Heart right ventricle (tissue), 16 donors: ENCODE results near the gene SOX30. TPM values are rescaled to one million over a fixed set of nuclear protein-coding genes. Genes with fewer than 3 reads are reported as not detected.

Source experiments
- ATAC-seq, 8 donors: fragments of 200-7000 bp; cut with Tn5 transposase; one replicate each; pipeline ENCODE4 v1.9.1; 2020; ENCODE audit warnings: mild to moderate bottlenecking in 8 of 8, moderate library complexity in 8 of 8, moderate number of reproducible peaks in 1 of 8
- DNase-seq, 2 donors: peaks; one replicate each; pipeline ENCODE4 v3.0.0-alpha.2; 2020
- H3K27ac ChIP-seq, 10 donors: fragments of 200-600 bp; sonication (generic) in 2 of 10; one replicate each; pipeline versions ENCODE4 v1.5.0 to v1.8.0; 2020 to 2022; ENCODE audit warnings: mild to moderate bottlenecking in 3 of 10
- H3K27me3 ChIP-seq, 7 donors: fragments of 200-600 bp; one replicate each; pipeline ENCODE4 v1.8.0; 2021 to 2022; ENCODE audit warnings: mild to moderate bottlenecking in 2 of 7
- H3K36me3 ChIP-seq, 9 donors: fragments of 200-600 bp; sonication (generic) in 1 of 9; one replicate each; pipeline versions ENCODE4 v1.5.0 to v1.8.0; 2020 to 2022; ENCODE audit warnings: mild to moderate bottlenecking in 2 of 9
- H3K4me1 ChIP-seq, 9 donors: fragments of 200-600 bp; sonication (generic) in 1 of 9; one replicate each; pipeline versions ENCODE4 v1.5.0 to v1.8.0; 2020 to 2022; ENCODE audit warnings: mild to moderate bottlenecking in 4 of 9
- H3K4me3 ChIP-seq, 10 donors: fragments of 200-600 bp; sonication (generic) in 2 of 10; one replicate each; pipeline versions ENCODE4 v1.5.0 to v1.8.0; 2020 to 2022; ENCODE audit warnings: mild to moderate bottlenecking in 7 of 10, moderate library complexity in 2 of 10
- H3K9me3 ChIP-seq, 11 donors: fragments of 200-600 bp in 10 of 11; sonication (generic) in 2 of 11; one replicate each; pipeline versions ENCODE4 v1.5.0 to v1.8.0; 2013 to 2022; ENCODE audit warnings: mild to moderate bottlenecking in 2 of 11, control low read depth in 1 of 11, moderate library complexity in 1 of 11
- WGBS, 2 donors: extraction: QIAGEN DNeasy Blood & Tissue Kit; methylation state at CpG; one replicate each; pipeline ENCODE4 v1.1.7; 2013; ENCODE audit warnings: inconsistent platforms in 1 of 2; 5-methylcytosine and 5-hydroxymethylcytosine counted together
- intact Hi-C, 10 donors: fragments of 100-400 bp; cut with DNase I; formaldehyde crosslinking; loops; one replicate each; pipeline versions ENCODE4 v1.11.1 to v1.14.2; 2022
- polyA plus RNA-seq, 2 donors: library from polyadenylated mRNA; stranded (reverse); fragments of 200-250 nt; gene quantifications; one replicate each; pipeline ENCODE4 v1.2.3, GENCODE V29; 2013
- total RNA-seq, 10 donors: library from RNA; stranded (reverse); fragmentation: NEBNext Ultra II Directional in 3 of 10; extraction: Animal tissue kit (Norgen Biotek cat#: 25700) in 3 of 10; gene quantifications; one replicate each; pipeline versions ENCODE4 v1.2.1 to v1.2.4, GENCODE V29; 2021 to 2023
- TF ChIP-seq, protein P1 (sequence below), 9 donors: fragments of 200-600 bp; sonication (generic) in 2 of 9; IDR thresholded peaks; one replicate each; pipeline versions ENCODE4 v1.5.0 to v1.8.0; 2021 to 2022; ENCODE audit warnings: antibody characterized with exemption in 9 of 9, mild to moderate bottlenecking in 5 of 9, moderate library complexity in 1 of 9
- donor health status: Arrhythmogenic right ventricular cardiomyopathy.
- donor health status: ischemic (EF 13 %, LVEDD 7.1; RV severe dilation, severe dysfunction).
- donor health status: healthy with polysubstance abuse.
- donor health status: DM: no; HTN: yes; CAD: no.
- donor health status: DM: no; HTN: no; CAD: no.
- donor health status: ischemic (EF 25% LVEDD 6.9; RV normal size, moderate dysfunction).
- donor health status: ischemic (EF 25% LVEDD 5.7; RV mildly dilated, moderate dysfunction).
- donor health status: healthy.
- donor health status: DM: yes; HTN: yes; CAD: no.
- donor health status: Ischemic cardiomyopathy.
- donor health status: ischemic (EF 35%, LVEDD 5.7; RV mildly dilated, moderate dysfunction).
- donor health status: nonischemic (EF 11% LVEDD 7.7; RV severe dilation, severe dysfunction).
- donor health status: DM: yes; HTN: yes; CAD: no.
- donor health status: PGD.
- donor health status: ischemic (EF 29% LVEDD 5.4; RV normal size, mild dysfunction).
- donor health status: nonischemic (EF 23%, LVEDD 6.1; RV moderate dilation, normal function).

Gene SOX30
- total and polyA plus RNA-seq, 12 donors, result 0.04 to 0.21 (median 0.16) TPM; not detected in 4

DNA sequence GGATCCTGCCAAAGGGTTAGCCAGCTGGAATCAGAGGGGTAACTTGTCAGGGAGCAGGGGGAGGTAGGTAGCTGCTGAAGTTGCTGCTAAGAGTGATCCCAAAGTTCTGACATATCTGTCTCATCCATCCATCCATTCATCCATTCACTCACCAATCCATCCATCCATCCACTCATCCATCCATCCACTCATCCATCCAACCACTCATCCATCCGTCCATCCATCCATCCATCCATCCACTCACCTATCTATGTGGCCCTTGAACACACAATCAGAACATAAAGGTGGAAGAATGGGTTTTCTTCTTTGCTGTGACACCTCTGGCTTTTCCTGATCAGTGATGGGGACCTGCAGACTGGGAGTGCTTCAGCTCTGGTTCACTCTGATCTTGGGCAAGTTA, 16.1 kb upstream of the SOX30 start:
- H3K9me3 ChIP-seq, result no peaks in the 10 kb centered on the region
- H3K4me1 ChIP-seq, result peaks cover 0 to 17% (median 13%) of the 10 kb centered on the region in 9 donors
- intact Hi-C loops, result loop anchor here in 1 of 10 donors (2.0 kb wide), 1 partner anchor 50 kb away; no protein-coding TSS in a partner anchor
- H3K4me3 ChIP-seq, result no peak overlapping the region
- ATAC-seq, result no peak
- 74 to 86% methylated on average over 1 of the region's 1 CpG for WGBS, 2 donors
- no peak overlapping the region for H3K27ac ChIP-seq
- H3K27me3 ChIP-seq, result peaks cover 0 to 37% (median 7%) of the 10 kb centered on the region in 7 donors
- TF ChIP-seq, protein P1, sequence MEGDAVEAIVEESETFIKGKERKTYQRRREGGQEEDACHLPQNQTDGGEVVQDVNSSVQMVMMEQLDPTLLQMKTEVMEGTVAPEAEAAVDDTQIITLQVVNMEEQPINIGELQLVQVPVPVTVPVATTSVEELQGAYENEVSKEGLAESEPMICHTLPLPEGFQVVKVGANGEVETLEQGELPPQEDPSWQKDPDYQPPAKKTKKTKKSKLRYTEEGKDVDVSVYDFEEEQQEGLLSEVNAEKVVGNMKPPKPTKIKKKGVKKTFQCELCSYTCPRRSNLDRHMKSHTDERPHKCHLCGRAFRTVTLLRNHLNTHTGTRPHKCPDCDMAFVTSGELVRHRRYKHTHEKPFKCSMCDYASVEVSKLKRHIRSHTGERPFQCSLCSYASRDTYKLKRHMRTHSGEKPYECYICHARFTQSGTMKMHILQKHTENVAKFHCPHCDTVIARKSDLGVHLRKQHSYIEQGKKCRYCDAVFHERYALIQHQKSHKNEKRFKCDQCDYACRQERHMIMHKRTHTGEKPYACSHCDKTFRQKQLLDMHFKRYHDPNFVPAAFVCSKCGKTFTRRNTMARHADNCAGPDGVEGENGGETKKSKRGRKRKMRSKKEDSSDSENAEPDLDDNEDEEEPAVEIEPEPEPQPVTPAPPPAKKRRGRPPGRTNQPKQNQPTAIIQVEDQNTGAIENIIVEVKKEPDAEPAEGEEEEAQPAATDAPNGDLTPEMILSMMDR (IDR thresholded peaks at IDR 0.05), result no peak
- no peaks in the 10 kb centered on the region for H3K36me3 ChIP-seq
- no peak for DNase-seq

DNA sequence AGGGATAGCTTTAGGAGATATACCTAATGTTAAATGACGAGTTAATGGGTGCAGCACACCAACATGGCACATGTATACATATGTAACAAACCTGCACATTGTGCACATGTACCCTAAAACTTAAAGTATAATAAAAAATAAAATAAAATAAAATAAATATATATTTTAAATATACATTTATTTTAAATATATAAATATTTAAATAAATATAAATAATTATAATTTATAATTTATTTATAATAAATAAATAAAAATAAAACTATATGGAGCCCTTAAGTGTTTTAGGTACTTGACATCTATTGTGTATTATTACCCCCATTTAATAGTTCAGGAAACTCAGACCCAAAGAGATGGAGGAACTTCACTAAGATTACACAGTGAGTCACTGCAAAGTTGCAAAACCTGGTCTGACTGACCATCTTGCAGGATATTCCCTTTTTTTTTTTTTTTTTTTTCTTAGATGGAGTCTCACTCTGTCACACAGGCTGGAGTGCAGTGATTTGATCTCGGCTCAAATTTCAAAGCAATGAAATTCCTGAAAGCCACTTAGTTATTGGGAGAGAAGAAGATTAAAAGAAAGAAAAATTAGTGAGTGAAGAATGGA, 13.3 kb upstream of the SOX30 start:
- H3K4me1 ChIP-seq, result peaks cover 0 to 6% (median 3%) of the 10 kb centered on the region in 9 donors
- peaks cover 0 to 20% (median 0%) of the 10 kb centered on the region in 7 donors for H3K27me3 ChIP-seq
- no peak overlapping the region for H3K4me3 ChIP-seq
- TF ChIP-seq, protein P1 (IDR thresholded peaks at IDR 0.05), result no peak
- DNase-seq, result no peak
- no peak overlapping the region for H3K27ac ChIP-seq
- no peak for ATAC-seq
- H3K9me3 ChIP-seq, result peaks cover 0 to 12% (median 5%) of the 10 kb centered on the region in 11 donors
- 82 to 83% methylated on average over 2 of the region's 2 CpGs for WGBS, 2 donors
- intact Hi-C loops, result no loop called here
- no peaks in the 10 kb centered on the region for H3K36me3 ChIP-seq

DNA sequence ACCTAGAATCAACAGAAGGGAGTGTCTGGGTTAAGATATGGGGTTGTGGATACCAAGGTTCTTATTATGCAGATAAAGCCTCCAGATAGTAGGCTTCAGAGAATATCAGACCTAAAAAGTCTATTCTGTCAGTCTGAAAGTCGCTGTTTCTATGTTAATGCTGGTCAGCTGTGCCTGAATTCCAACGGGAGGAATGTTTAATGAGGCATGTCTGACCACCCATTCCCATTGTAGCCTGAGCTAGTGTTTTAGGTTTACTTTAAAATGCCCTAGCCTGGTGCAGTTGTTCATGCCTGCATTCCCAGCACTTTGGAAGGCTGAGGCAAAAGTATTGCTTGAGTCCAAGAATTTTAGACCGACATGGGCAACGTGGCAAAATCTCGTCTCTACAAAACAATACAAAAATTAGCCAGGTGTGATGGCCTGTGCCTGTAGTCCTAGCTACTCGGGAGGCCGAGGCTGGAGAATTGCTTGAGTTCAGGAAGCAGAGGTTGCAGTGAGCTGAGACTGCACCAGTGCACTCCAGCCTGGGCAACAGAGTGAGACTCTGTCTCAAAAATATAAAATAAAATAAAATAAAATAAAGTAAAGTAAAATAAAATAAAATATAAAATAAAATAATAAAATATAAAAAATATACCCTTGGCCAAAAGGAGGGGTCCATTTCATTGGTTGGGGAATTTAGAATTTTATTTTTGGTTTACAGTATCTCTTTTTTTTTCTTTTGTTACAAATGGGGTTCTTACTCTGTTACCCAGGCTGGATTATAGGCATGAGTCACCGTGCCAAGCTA, 7.8 kb upstream of the SOX30 start:
- Histone ChIP-seq H3K9me3 (peaks cover 0 to 46% (median 7%) of the 10 kb centered on the region in 11 donors), H3K27ac (no peak overlapping the region), H3K27me3 (no peaks in the 10 kb centered on the region), H3K36me3 (no peaks in the 10 kb centered on the region), H3K4me1 (no peaks in the 10 kb centered on the region), H3K4me3 (no peak overlapping the region)
- ATAC-seq (no peak), DNase-seq (no peak)
- TF ChIP-seq, protein P1 (IDR thresholded peaks at IDR 0.05), result no peak
- intact Hi-C loops, result no loop called here
- WGBS, 2 donors, result 91 to 94% methylated on average over 8 of the region's 8 CpGs

GRCh38 chr5:157658893-157659292, 6.7 kb upstream of the SOX30 start:
- H3K36me3 ChIP-seq, result no peaks in the 10 kb centered on the region
- no peaks in the 10 kb centered on the region for H3K27me3 ChIP-seq
- WGBS, 2 donors, result 86% methylated on average over 1 of the region's 1 CpG
- intact Hi-C loops, result no loop called here
- DNase-seq (no peak), ATAC-seq (no peak)
- no peak overlapping the region for H3K4me3 ChIP-seq
- H3K27ac ChIP-seq, result no peak overlapping the region
- H3K9me3 ChIP-seq, result peaks cover 0 to 47% (median 7%) of the 10 kb centered on the region in 11 donors
- H3K4me1 ChIP-seq, result no peaks in the 10 kb centered on the region
- TF ChIP-seq, protein P1 (IDR thresholded peaks at IDR 0.05), result no peak
